Progenitor cell of endocrine pancreas (in vitro differentiated cells): ENCODE measurements around the gene CPSF2. TPM values are rescaled to one million over a fixed set of nuclear protein-coding genes. Genes with fewer than 3 reads are reported as not detected.
"Not testable (repeated sequence)": the region's sequence is repeated elsewhere in the genome, so short reads cannot be mapped to it uniquely, and the experiment has no call there.

ENCODE experiments used
- DNase-seq: peaks from one replicate; pipeline ENCODE4 v3.0.0; 2021; ENCODE audit warnings: low spot score; ENCODE audit not compliant: unreplicated experiment
- H3K27ac Mint-ChIP-seq: 2 replicates; pipeline ENCODE4 v1.8.0; 2021; ENCODE audit warnings: mild to moderate bottlenecking, moderate library complexity, mixed read lengths
- H3K27me3 Mint-ChIP-seq: 2 replicates; pipeline ENCODE4 v1.8.0; 2021; ENCODE audit warnings: mixed read lengths
- H3K36me3 Mint-ChIP-seq: 2 replicates; pipeline ENCODE4 v1.8.0; 2022; ENCODE audit warnings: mixed read lengths; ENCODE audit not compliant: insufficient read depth
- H3K4me1 Mint-ChIP-seq: 2 replicates; pipeline ENCODE4 v1.8.0; 2021; ENCODE audit warnings: low read depth, mixed read lengths
- H3K4me3 Mint-ChIP-seq: 2 replicates; pipeline ENCODE4 v1.8.0; 2021; ENCODE audit warnings: low read depth, mild to moderate bottlenecking, moderate library complexity, mixed read lengths
- H3K9me3 Mint-ChIP-seq: 2 replicates; pipeline ENCODE4 v1.8.0; 2021; ENCODE audit warnings: low read depth, mixed read lengths
- CTCF ChIP-seq: fragments of 200-600 bp; sonication (generic); IDR thresholded peaks from one replicate; pipeline ENCODE4 v1.5.0; 2021; ENCODE audit warnings: antibody characterized with exemption, mild to moderate bottlenecking; ENCODE audit not compliant: unreplicated experiment
- total RNA-seq: library from RNA; stranded (reverse); gene quantifications from 2 replicates; pipeline ENCODE4 v1.2.1, GENCODE V29; 2021

CPSF2 gene
- total RNA-seq, 1 donor from 2014 or later: 76.2 TPM

GRCh38 chr14:92173668-92174067, 51.9 kb downstream of the CPSF2 start:
- no peak for DNase-seq
- TF ChIP-seq CTCF: no peak
- Mint-ChIP-seq H3K9me3 (peaks cover 3% of the 10 kb centered on the region), H3K4me3 (no peak overlapping the region), H3K36me3 (peaks cover 4% of the 10 kb centered on the region), H3K4me1 (no peaks in the 10 kb centered on the region), H3K27ac (no peak overlapping the region), H3K27me3 (peaks cover 3% of the 10 kb centered on the region)

GRCh38 chr14:92175811-92176210, 54.0 kb downstream of the CPSF2 start:
- Mint-ChIP-seq H3K4me3 (no peak overlapping the region), H3K27ac (no peak overlapping the region), H3K36me3 (no peaks in the 10 kb centered on the region), H3K4me1 (no peaks in the 10 kb centered on the region), H3K27me3 (peaks cover 3% of the 10 kb centered on the region), H3K9me3 (peaks cover 3% of the 10 kb centered on the region)
- DNase-seq: no peak
- no peak for TF ChIP-seq CTCF

- H3K4me3 Mint-ChIP-seq: no peak overlapping the region
- no peak overlapping the region for H3K27ac Mint-ChIP-seq
- no peaks in the 10 kb centered on the region for H3K4me1 Mint-ChIP-seq
- TF ChIP-seq CTCF: no peak
- H3K27me3 Mint-ChIP-seq: peaks cover 3% of the 10 kb centered on the region
- no peak for DNase-seq
- no peaks in the 10 kb centered on the region for H3K36me3 Mint-ChIP-seq
- H3K9me3 Mint-ChIP-seq: peaks cover 3% of the 10 kb centered on the region
Observed at GRCh38 chr14:92176476-92176875, 54.7 kb downstream of the CPSF2 start.

- not testable (repeated sequence) for H3K27ac Mint-ChIP-seq, H3K4me3 Mint-ChIP-seq, H3K4me1 Mint-ChIP-seq, H3K9me3 Mint-ChIP-seq, DNase-seq, H3K27me3 Mint-ChIP-seq, H3K36me3 Mint-ChIP-seq
Observed at GRCh38 chr14:92179178-92179577, 57.4 kb downstream of the CPSF2 start.

- TF ChIP-seq CTCF: no peak
- no peak for DNase-seq
- no peak overlapping the region for H3K27ac Mint-ChIP-seq
- H3K36me3 Mint-ChIP-seq: peaks cover 5% of the 10 kb centered on the region
- H3K27me3 Mint-ChIP-seq: no peaks in the 10 kb centered on the region
- no peaks in the 10 kb centered on the region for H3K4me1 Mint-ChIP-seq
- H3K9me3 Mint-ChIP-seq: peaks cover 11% of the 10 kb centered on the region
- H3K4me3 Mint-ChIP-seq: no peak overlapping the region
Observed at GRCh38 chr14:92185559-92185958, 63.8 kb downstream of the CPSF2 start.

- not testable (repeated sequence) for H3K27ac Mint-ChIP-seq, H3K4me1 Mint-ChIP-seq, H3K36me3 Mint-ChIP-seq, DNase-seq, H3K4me3 Mint-ChIP-seq, H3K27me3 Mint-ChIP-seq
- H3K9me3 Mint-ChIP-seq: peaks cover 11% of the 10 kb centered on the region
Observed at GRCh38 chr14:92187616-92188015, 65.8 kb downstream of the CPSF2 start.
